GM23338 (cell line): ENCODE data around the gene C2CD2L. TPM values are rescaled to one million over a fixed set of nuclear protein-coding genes. Genes with fewer than 3 reads are reported as not detected.

Experiments used
- ATAC-seq: fragments of 200-7000 bp; cut with Tn5 transposase; 3 replicates; pipeline ENCODE4 v1.9.1; 2020
- DNase-seq: peaks from one replicate; pipeline ENCODE4 v3.0.0-alpha.2; 2015; ENCODE audit warnings: low spot score
- H2AFZ ChIP-seq: fragments of 200-600 bp; sonication (generic); 2 replicates; pipeline ENCODE4 v1.8.0; 2016; ENCODE audit warnings: antibody characterized with exemption, mild to moderate bottlenecking, moderate library complexity
- H3F3A ChIP-seq: fragments of 200-600 bp; sonication (generic); replicated peaks from 2 replicates; pipeline ENCODE4 v1.8.0; 2017; ENCODE audit warnings: antibody characterized with exemption, mixed run types, low read depth
- H3K27ac ChIP-seq: fragments of 200-600 bp; sonication (generic); 2 replicates; pipeline ENCODE4 v1.6.1; 2016; ENCODE audit warnings: low read depth
- H3K27me3 ChIP-seq: fragments of 200-600 bp; sonication (generic); 2 replicates; pipeline ENCODE4 v1.8.0; 2016; ENCODE audit warnings: mild to moderate bottlenecking, mixed run types, moderate library complexity; ENCODE audit not compliant: insufficient read depth
- H3K36me3 ChIP-seq: fragments of 200-600 bp; sonication (generic); 2 replicates; pipeline ENCODE4 v1.8.0; 2016; ENCODE audit warnings: mild to moderate bottlenecking; ENCODE audit not compliant: insufficient read depth
- H3K4me1 ChIP-seq: fragments of 200-600 bp; sonication (generic); 2 replicates; pipeline ENCODE4 v1.8.0; 2016; ENCODE audit warnings: mild to moderate bottlenecking, moderate library complexity; ENCODE audit not compliant: insufficient read depth
- H3K4me2 ChIP-seq: fragments of 200-600 bp; sonication (generic); 2 replicates; pipeline ENCODE4 v1.7.1; 2017; ENCODE audit warnings: mixed run types
- H3K4me3 ChIP-seq: fragments of 200-600 bp; sonication (generic); 2 replicates; pipeline ENCODE4 v1.6.1; 2016; ENCODE audit warnings: mixed run types
- H3K79me2 ChIP-seq: fragments of 200-600 bp; sonication (generic); replicated peaks from 2 replicates; pipeline ENCODE4 v1.8.0; 2017; ENCODE audit warnings: mild to moderate bottlenecking; ENCODE audit not compliant: insufficient read depth
- H3K9me2 ChIP-seq: fragments of 200-600 bp; sonication (generic); 2 replicates; pipeline ENCODE4 v1.8.0; 2017; ENCODE audit not compliant: insufficient read depth
- H4K20me1 ChIP-seq: fragments of 200-600 bp; sonication (generic); replicated peaks from 2 replicates; pipeline ENCODE4 v1.8.0; 2017; ENCODE audit warnings: mild to moderate bottlenecking; ENCODE audit not compliant: insufficient read depth
- H3K27ac Mint-ChIP-seq: 2 replicates; pipeline ENCODE4 v1.8.0; 2020; ENCODE audit warnings: inconsistent platforms, mild to moderate bottlenecking, moderate library complexity, mixed read lengths
- H3K27me3 Mint-ChIP-seq: 3 replicates; pipeline ENCODE4 v1.8.0; 2022; ENCODE audit warnings: low read depth, mild to moderate bottlenecking, moderate library complexity, mixed read lengths, inconsistent platforms; ENCODE audit not compliant: insufficient read depth, poor library complexity
- H3K36me3 Mint-ChIP-seq: 3 replicates; pipeline ENCODE4 v1.8.0; 2021; ENCODE audit warnings: low read depth, mild to moderate bottlenecking, inconsistent platforms, moderate library complexity, mixed read lengths
- H3K4me1 Mint-ChIP-seq: 3 replicates; pipeline ENCODE4 v1.8.0; 2020; ENCODE audit warnings: mild to moderate bottlenecking, inconsistent platforms, mixed read lengths
- H3K4me3 Mint-ChIP-seq: 3 replicates; pipeline ENCODE4 v1.8.0; 2021; ENCODE audit warnings: moderate library complexity, mild to moderate bottlenecking, inconsistent platforms, mixed read lengths
- H3K9me3 Mint-ChIP-seq: 3 replicates; pipeline ENCODE4 v1.8.0; 2020; ENCODE audit warnings: moderate library complexity, mild to moderate bottlenecking, inconsistent platforms, mixed read lengths
- CREB1 ChIP-seq: fragments of 250-450 bp; sonication (Bioruptor Pico); IDR thresholded peaks from 2 replicates; pipeline ENCODE4 v1.5.0; 2020; ENCODE audit warnings: low read depth, mild to moderate bottlenecking, moderate library complexity
- EZH2 ChIP-seq: fragments of 200-600 bp; sonication (generic); IDR thresholded peaks from one replicate; pipeline ENCODE4 v1.8.0; 2017; ENCODE audit warnings: antibody characterized with exemption, mild to moderate bottlenecking, low read depth; ENCODE audit not compliant: unreplicated experiment
- EZH2phosphoT487 ChIP-seq: fragments of 200-600 bp; sonication (generic); IDR thresholded peaks from one replicate; pipeline ENCODE4 v1.8.1; 2018; ENCODE audit warnings: antibody characterized with exemption; ENCODE audit not compliant: unreplicated experiment
- JUNB ChIP-seq: IDR thresholded peaks from one replicate; pipeline ENCODE4 v1.6.1; 2016; ENCODE audit warnings: antibody characterized with exemption; ENCODE audit not compliant: unreplicated experiment
- NANOG ChIP-seq: IDR thresholded peaks from 2 replicates; pipeline ENCODE4 v1.6.1; 2016; ENCODE audit warnings: antibody characterized with exemption, borderline replicate concordance
- POLR2AphosphoS5 ChIP-seq: IDR thresholded peaks from 2 replicates; pipeline ENCODE4 v1.6.1; 2016; ENCODE audit warnings: antibody characterized with exemption, low read depth
- STAT1 ChIP-seq: IDR thresholded peaks from one replicate; pipeline ENCODE4 v1.6.1; 2016; ENCODE audit warnings: antibody characterized with exemption; ENCODE audit not compliant: unreplicated experiment
- ZNF114 ChIP-seq: fragments of 250-450 bp; sonication (Bioruptor Pico); IDR thresholded peaks from 2 replicates; pipeline ENCODE4 v1.5.0; 2020; ENCODE audit warnings: mild to moderate bottlenecking, moderate library complexity
- ZNF331 ChIP-seq: fragments of 250-450 bp; sonication (Bioruptor Pico); IDR thresholded peaks from 2 replicates; pipeline ENCODE4 v1.5.0; 2020; ENCODE audit warnings: low read depth, mild to moderate bottlenecking, moderate library complexity
- polyA plus RNA-seq: library from polyadenylated mRNA; unstranded; fragments of >200 nt; fragmentation: Nextera tagmentation; extraction: Ambion mirVana; gene quantifications from 2 replicates; pipeline ENCODE4 v1.2.1, GENCODE V29; 2016
- total RNA-seq: library from RNA; depleted of rRNA; stranded (reverse); fragments of >200 nt; shearing (Covaris generic); gene quantifications from 2 replicates; pipeline ENCODE4 v1.2.3, GENCODE V29; 2014
- TF ChIP-seq, protein P1 (sequence below): IDR thresholded peaks from one replicate; pipeline ENCODE4 v1.6.1; 2018; ENCODE audit warnings: antibody characterized with exemption; ENCODE audit not compliant: unreplicated experiment
- TF ChIP-seq, protein P2 (sequence below): fragments of 250-450 bp; sonication (Bioruptor Pico); IDR thresholded peaks from 2 replicates; pipeline ENCODE4 v1.5.0; 2020; ENCODE audit warnings: mild to moderate bottlenecking, moderate library complexity
- TF ChIP-seq, protein P3 (sequence below): IDR thresholded peaks from 2 replicates; pipeline ENCODE4 v1.6.1; 2016; ENCODE audit warnings: antibody characterized with exemption
- TF ChIP-seq, protein P4 (sequence below), 2 experiments: fragments of 200-600 bp in 1 of 2; sonication (generic) in 1 of 2; conservative IDR thresholded peaks; 2 replicates each; pipeline versions ENCODE4 v1.5.1 to v1.6.1; 2016 to 2017; ENCODE audit warnings: antibody characterized with exemption in 2 of 2, low read depth in 2 of 2, mild to moderate bottlenecking in 2 of 2, moderate library complexity in 1 of 2

Gene C2CD2L
- total and polyA plus RNA-seq, 2 experiments from 2014 or later: 1.4 to 4.4 TPM

DNA sequence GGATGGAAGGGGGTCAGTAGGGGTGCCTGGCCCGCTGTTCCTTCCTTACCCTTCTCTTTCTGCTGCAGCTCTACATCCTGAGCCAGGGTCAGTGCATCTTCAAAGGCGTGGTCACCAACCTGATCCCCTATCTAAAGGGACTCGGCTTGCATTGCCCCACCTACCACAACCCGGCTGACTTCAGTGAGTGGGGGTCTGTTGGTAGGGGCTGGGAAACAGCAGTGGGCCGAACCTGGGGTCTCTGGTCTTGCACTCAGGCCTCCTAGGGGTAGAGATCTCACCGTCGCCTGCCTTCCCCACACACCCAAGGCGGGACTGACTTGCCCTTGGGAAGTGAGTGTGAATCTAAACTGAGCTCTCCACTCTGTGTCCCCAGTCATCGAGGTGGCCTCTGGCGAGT is 49.4 kb downstream of the C2CD2L start:
- Histone ChIP-seq H3F3A (0 out of 2 replicates have a peak, but pooled peaks cover 5% of the 10 kb centered on the region), H3K27ac (no peak overlapping the region), H3K36me3 (no peaks in the 10 kb centered on the region), H3K4me3 (no peak overlapping the region), H3K79me2 (no peaks in the 10 kb centered on the region), H3K27me3 (peaks cover 3% of the 10 kb centered on the region), H3K4me2 (no peak overlapping the region), H4K20me1 (no peaks in the 10 kb centered on the region), H3K9me2 (no peaks in the 10 kb centered on the region), H3K4me1 (no peaks in the 10 kb centered on the region), H2AFZ (no peak overlapping the region)
- no peak overlapping the region for H3K27ac Mint-ChIP-seq
- H3K36me3 Mint-ChIP-seq: no peaks in the 10 kb centered on the region; the same call in 1 of the 3 replicates
- TF ChIP-seq, protein P1, sequence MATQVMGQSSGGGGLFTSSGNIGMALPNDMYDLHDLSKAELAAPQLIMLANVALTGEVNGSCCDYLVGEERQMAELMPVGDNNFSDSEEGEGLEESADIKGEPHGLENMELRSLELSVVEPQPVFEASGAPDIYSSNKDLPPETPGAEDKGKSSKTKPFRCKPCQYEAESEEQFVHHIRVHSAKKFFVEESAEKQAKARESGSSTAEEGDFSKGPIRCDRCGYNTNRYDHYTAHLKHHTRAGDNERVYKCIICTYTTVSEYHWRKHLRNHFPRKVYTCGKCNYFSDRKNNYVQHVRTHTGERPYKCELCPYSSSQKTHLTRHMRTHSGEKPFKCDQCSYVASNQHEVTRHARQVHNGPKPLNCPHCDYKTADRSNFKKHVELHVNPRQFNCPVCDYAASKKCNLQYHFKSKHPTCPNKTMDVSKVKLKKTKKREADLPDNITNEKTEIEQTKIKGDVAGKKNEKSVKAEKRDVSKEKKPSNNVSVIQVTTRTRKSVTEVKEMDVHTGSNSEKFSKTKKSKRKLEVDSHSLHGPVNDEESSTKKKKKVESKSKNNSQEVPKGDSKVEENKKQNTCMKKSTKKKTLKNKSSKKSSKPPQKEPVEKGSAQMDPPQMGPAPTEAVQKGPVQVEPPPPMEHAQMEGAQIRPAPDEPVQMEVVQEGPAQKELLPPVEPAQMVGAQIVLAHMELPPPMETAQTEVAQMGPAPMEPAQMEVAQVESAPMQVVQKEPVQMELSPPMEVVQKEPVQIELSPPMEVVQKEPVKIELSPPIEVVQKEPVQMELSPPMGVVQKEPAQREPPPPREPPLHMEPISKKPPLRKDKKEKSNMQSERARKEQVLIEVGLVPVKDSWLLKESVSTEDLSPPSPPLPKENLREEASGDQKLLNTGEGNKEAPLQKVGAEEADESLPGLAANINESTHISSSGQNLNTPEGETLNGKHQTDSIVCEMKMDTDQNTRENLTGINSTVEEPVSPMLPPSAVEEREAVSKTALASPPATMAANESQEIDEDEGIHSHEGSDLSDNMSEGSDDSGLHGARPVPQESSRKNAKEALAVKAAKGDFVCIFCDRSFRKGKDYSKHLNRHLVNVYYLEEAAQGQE: no peak
- TF ChIP-seq, protein P2, sequence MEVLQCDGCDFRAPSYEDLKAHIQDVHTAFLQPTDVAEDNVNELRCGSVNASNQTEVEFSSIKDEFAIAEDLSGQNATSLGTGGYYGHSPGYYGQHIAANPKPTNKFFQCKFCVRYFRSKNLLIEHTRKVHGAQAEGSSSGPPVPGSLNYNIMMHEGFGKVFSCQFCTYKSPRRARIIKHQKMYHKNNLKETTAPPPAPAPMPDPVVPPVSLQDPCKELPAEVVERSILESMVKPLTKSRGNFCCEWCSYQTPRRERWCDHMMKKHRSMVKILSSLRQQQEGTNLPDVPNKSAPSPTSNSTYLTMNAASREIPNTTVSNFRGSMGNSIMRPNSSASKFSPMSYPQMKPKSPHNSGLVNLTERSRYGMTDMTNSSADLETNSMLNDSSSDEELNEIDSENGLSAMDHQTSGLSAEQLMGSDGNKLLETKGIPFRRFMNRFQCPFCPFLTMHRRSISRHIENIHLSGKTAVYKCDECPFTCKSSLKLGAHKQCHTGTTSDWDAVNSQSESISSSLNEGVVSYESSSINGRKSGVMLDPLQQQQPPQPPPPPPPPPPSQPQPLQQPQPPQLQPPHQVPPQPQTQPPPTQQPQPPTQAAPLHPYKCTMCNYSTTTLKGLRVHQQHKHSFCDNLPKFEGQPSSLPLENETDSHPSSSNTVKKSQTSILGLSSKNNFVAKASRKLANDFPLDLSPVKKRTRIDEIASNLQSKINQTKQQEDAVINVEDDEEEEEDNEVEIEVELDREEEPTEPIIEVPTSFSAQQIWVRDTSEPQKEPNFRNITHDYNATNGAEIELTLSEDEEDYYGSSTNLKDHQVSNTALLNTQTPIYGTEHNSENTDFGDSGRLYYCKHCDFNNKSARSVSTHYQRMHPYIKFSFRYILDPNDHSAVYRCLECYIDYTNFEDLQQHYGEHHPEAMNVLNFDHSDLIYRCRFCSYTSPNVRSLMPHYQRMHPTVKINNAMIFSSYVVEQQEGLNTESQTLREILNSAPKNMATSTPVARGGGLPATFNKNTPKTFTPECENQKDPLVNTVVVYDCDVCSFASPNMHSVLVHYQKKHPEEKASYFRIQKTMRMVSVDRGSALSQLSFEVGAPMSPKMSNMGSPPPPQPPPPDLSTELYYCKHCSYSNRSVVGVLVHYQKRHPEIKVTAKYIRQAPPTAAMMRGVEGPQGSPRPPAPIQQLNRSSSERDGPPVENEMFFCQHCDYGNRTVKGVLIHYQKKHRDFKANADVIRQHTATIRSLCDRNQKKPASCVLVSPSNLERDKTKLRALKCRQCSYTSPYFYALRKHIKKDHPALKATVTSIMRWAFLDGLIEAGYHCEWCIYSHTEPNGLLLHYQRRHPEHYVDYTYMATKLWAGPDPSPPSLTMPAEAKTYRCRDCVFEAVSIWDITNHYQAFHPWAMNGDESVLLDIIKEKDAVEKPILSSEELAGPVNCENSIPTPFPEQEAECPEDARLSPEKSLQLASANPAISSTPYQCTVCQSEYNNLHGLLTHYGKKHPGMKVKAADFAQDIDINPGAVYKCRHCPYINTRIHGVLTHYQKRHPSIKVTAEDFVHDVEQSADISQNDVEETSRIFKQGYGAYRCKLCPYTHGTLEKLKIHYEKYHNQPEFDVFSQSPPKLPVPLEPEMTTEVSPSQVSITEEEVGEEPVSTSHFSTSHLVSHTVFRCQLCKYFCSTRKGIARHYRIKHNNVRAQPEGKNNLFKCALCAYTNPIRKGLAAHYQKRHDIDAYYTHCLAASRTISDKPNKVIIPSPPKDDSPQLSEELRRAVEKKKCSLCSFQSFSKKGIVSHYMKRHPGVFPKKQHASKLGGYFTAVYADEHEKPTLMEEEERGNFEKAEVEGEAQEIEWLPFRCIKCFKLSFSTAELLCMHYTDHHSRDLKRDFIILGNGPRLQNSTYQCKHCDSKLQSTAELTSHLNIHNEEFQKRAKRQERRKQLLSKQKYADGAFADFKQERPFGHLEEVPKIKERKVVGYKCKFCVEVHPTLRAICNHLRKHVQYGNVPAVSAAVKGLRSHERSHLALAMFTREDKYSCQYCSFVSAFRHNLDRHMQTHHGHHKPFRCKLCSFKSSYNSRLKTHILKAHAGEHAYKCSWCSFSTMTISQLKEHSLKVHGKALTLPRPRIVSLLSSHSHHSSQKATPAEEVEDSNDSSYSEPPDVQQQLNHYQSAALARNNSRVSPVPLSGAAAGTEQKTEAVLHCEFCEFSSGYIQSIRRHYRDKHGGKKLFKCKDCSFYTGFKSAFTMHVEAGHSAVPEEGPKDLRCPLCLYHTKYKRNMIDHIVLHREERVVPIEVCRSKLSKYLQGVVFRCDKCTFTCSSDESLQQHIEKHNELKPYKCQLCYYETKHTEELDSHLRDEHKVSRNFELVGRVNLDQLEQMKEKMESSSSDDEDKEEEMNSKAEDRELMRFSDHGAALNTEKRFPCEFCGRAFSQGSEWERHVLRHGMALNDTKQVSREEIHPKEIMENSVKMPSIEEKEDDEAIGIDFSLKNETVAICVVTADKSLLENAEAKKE: no peak
- no peak for TF ChIP-seq EZH2
- no peak for TF ChIP-seq EZH2phosphoT487
- TF ChIP-seq JUNB: no peak
- no peak for TF ChIP-seq ZNF331 (CRISPR knock-in tag)
- TF ChIP-seq CREB1 (CRISPR knock-in tag): no peak
- TF ChIP-seq, protein P3, sequence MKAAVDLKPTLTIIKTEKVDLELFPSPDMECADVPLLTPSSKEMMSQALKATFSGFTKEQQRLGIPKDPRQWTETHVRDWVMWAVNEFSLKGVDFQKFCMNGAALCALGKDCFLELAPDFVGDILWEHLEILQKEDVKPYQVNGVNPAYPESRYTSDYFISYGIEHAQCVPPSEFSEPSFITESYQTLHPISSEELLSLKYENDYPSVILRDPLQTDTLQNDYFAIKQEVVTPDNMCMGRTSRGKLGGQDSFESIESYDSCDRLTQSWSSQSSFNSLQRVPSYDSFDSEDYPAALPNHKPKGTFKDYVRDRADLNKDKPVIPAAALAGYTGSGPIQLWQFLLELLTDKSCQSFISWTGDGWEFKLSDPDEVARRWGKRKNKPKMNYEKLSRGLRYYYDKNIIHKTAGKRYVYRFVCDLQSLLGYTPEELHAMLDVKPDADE: no peak
- TF ChIP-seq, protein P4, sequence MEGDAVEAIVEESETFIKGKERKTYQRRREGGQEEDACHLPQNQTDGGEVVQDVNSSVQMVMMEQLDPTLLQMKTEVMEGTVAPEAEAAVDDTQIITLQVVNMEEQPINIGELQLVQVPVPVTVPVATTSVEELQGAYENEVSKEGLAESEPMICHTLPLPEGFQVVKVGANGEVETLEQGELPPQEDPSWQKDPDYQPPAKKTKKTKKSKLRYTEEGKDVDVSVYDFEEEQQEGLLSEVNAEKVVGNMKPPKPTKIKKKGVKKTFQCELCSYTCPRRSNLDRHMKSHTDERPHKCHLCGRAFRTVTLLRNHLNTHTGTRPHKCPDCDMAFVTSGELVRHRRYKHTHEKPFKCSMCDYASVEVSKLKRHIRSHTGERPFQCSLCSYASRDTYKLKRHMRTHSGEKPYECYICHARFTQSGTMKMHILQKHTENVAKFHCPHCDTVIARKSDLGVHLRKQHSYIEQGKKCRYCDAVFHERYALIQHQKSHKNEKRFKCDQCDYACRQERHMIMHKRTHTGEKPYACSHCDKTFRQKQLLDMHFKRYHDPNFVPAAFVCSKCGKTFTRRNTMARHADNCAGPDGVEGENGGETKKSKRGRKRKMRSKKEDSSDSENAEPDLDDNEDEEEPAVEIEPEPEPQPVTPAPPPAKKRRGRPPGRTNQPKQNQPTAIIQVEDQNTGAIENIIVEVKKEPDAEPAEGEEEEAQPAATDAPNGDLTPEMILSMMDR (conservative IDR thresholded peaks at IDR 0.05; ENCODE audit: low read depth in 2 of 2): no peak; a peak in 1 of 4 replicates
- TF ChIP-seq STAT1: no peak
- no peak for TF ChIP-seq ZNF114 (CRISPR knock-in tag)
- TF ChIP-seq NANOG: no peak
- no peak for TF ChIP-seq POLR2AphosphoS5
- no peaks in the 10 kb centered on the region for H3K9me3 Mint-ChIP-seq
- no peak overlapping the region for H3K4me3 Mint-ChIP-seq
- no peak for ATAC-seq
- DNase-seq: no peak
- peaks cover 8% of the 10 kb centered on the region for H3K4me1 Mint-ChIP-seq
- H3K27me3 Mint-ChIP-seq: peaks cover 17% of the 10 kb centered on the region
